ENCODE data around the gene NT5DC1.

GRCh38 chr6:116104636-116105035 lies 4.0 kb downstream of the NT5DC1 start:
- TF ChIP-seq SIN3A (IDR thresholded peaks at IDR 0.05; ENCODE audit: borderline replicate concordance, low read depth, low read length) (no peak), MAX (IDR thresholded peaks at IDR 0.05; ENCODE audit: low read depth) (no peak), CTCF (IDR thresholded peaks at IDR 0.05) (no peak), TAF1 (IDR thresholded peaks at IDR 0.05; ENCODE audit: borderline replicate concordance, low read depth, low read length) (no peak), JUND (IDR thresholded peaks at IDR 0.05) (no peak), EP300 (IDR thresholded peaks at IDR 0.05; ENCODE audit: borderline replicate concordance in 1 of 2, low read depth in 1 of 2, low read length in 1 of 2) (no peak), FOXJ3 (CRISPR knock-in tag; IDR thresholded peaks at IDR 0.05) (no peak), GABPA (IDR thresholded peaks at IDR 0.05; ENCODE audit: low read depth) (no peak), MXI1 (IDR thresholded peaks at IDR 0.05; ENCODE audit: low read depth, low read length) (no peak), USF2 (IDR thresholded peaks at IDR 0.05; ENCODE audit: borderline replicate concordance, low read depth, low read length) (no peak)
